Adipose tissue (tissue), 3 donors: ENCODE results near the gene ARHGAP29. TPM values are rescaled to one million over a fixed set of nuclear protein-coding genes. Genes with fewer than 3 reads are reported as not detected.

Source experiments
- H3K27ac ChIP-seq: one replicate; pipeline ENCODE4 v1.5.1; 2013; ENCODE audit warnings: low read depth, low read length
- WGBS, 3 donors: extraction: QIAGEN DNeasy Blood & Tissue Kit; methylation state at CpG; one replicate each; pipeline ENCODE4 v1.1.7; 2013; 5-methylcytosine and 5-hydroxymethylcytosine counted together
- polyA plus RNA-seq, 3 donors: library from polyadenylated mRNA; stranded (reverse); fragments of 200-250 nt; gene quantifications; one replicate each; pipeline ENCODE4 v1.2.3, GENCODE V29; 2013
- donor health status: healthy with polysubstance abuse.
- donor health status: Bipolar disorder and iron deficiency.
- donor health status: healthy.

Gene ARHGAP29
- polyA plus RNA-seq, 3 donors: 5.0 to 19.2 (median 18.3) TPM

DNA sequence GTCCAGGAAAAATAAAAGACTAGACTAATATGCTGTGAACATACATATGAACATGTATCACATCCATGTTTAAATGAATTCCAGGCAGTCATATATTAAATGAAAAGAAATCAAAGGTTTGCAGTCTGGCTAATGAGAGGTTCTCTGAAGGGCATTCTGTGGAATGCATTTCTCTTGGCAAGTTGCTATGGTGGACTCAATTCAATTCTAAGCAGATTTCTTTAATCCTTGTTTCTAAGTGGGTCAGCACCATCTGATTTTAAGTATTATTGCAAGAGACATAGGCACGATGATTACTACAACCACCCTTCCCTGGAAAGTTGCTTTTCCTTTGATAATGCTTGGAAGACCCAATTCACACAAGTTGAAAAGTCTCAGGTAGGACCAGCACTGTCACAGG is 92.5 kb downstream of the ARHGAP29 start:
- H3K27ac ChIP-seq: no peak overlapping the region
- 69 to 81% (median 75%) methylated on average over 1 of the region's 1 CpG for WGBS, 3 donors

DNA sequence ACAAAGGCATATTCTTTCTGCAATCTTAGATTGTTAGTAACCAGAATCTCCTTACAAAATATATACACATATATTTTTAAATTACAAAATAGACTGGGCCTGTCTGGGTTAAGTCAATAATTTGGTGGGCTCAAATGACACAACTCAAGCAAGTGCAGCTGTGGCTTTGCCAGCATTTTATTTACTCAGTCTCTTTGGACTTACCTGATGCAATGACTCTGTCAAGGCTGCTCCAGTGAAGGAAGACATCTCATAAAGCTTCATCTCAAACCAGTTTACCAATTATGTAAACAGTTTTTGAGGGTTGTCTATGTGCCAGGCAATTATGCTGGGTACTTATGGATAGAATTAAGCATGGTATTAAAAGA is 93.6 kb downstream of the ARHGAP29 start:
- H3K27ac ChIP-seq: no peak overlapping the region

- H3K27ac ChIP-seq: no peak overlapping the region
- WGBS, 3 donors: 68 to 77% (median 70%) methylated on average over 2 of the region's 2 CpGs
Measured at GRCh38 chr1:94143173-94143808, 94.1 kb downstream of the ARHGAP29 start.

GRCh38 chr1:94142583-94142982 is 94.8 kb downstream of the ARHGAP29 start:
- WGBS, 3 donors: 46 to 72% (median 71%) methylated on average over 1 to 2 of the region's 2 CpGs
- H3K27ac ChIP-seq: no peak overlapping the region

GRCh38 chr1:94142022-94142421 is 95.4 kb downstream of the ARHGAP29 start:
- 66 to 84% (median 69%) methylated on average over 1 of the region's 1 CpG for WGBS, 3 donors
- H3K27ac ChIP-seq: no peak overlapping the region

GRCh38 chr1:94132111-94132510 is 105.3 kb downstream of the ARHGAP29 start:
- 89 to 95% (median 94%) methylated on average over 5 of the region's 5 CpGs for WGBS, 3 donors
- H3K27ac ChIP-seq: no peak overlapping the region

GRCh38 chr1:94130851-94131595 is 106.4 kb downstream of the ARHGAP29 start:
- H3K27ac ChIP-seq: no peak overlapping the region
- 51 to 80% (median 70%) methylated on average over 8 of the region's 8 CpGs for WGBS, 3 donors

GRCh38 chr1:94126651-94127050 is 110.7 kb downstream of the ARHGAP29 start:
- 79 to 85% (median 82%) methylated on average over 3 of the region's 3 CpGs for WGBS, 3 donors

GRCh38 chr1:94125551-94126514 is 111.6 kb downstream of the ARHGAP29 start:
- no peak overlapping the region for H3K27ac ChIP-seq
- WGBS, 3 donors: 51 to 86% (median 65%) methylated on average over 6 of the region's 6 CpGs

More at GRCh38 chr1:94126651-94127050, 110.7 kb downstream of the ARHGAP29 start:
- H3K27ac ChIP-seq: no peak overlapping the region

- 91 to 97% (median 94%) methylated on average over 1 of the region's 1 CpG for WGBS, 3 donors
- no peak overlapping the region for H3K27ac ChIP-seq
Measured at GRCh38 chr1:94124538-94124937, 112.8 kb downstream of the ARHGAP29 start.

DNA sequence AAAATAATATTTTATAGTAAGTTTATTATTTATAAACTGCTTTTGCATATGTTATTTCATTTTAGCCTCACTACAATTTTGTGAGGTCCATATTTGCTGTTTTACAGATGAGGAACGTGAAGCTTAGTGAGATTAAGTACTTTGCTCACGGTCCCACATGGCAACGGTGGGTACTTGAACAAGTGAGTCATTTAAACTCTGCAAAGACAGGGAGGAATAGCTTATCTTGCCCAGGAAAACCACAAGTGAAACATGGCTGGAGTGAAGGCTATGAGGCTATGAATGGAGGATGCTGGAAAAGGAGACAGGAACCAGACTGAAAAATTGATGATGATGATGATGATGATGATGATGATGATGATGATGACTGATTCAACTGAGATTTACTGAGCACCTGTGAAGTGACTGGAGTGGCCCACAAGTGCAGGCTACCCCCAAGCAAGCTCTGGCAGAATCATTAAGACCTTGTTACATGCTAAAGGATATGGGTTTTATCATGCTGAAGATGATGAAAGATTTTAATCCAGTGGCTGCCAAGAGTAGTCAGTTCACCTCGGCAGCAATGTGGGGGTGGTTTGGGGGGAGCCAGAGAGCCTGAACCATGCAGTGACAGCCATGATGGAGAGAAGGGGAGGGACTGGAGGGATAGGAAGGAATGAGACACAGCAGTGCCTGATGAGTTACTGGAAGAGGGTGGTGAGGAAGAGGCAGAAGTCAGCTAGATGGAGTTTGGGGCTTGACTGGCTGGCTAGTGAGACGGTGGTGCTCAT is 115.0 kb downstream of the ARHGAP29 start:
- H3K27ac ChIP-seq: no peak overlapping the region
- 67 to 76% (median 71%) methylated on average over 5 of the region's 5 CpGs for WGBS, 3 donors

Other genes starting within 250 kb of the ARHGAP29 start
- gene ABCA4, start 116.4 kb downstream of the ARHGAP29 start, polyA plus RNA-seq: under 1 TPM; 0.15 to 0.67 (median 0.36) TPM
- gene ABCD3, start 180.8 kb upstream of the ARHGAP29 start, polyA plus RNA-seq: 10 to 100 TPM; 12.0 to 15.6 (median 14.2) TPM